Fibroblast of skin of right biceps (primary cell): Measurements from ENCODE around the gene ZPBP2.
A peak's percentile ranks its signal among the peaks of the same experiment; 100 is the strongest.

Experiments
- DNase-seq: peaks from one replicate; pipeline ENCODE4 v3.0.0-alpha.2; 2013

ZPBP2 gene

GRCh38 chr17:39915559-39915958 lies 47.6 kb downstream of the ZPBP2 start:
- no peak for DNase-seq

GRCh38 chr17:39916918-39917317 lies 48.9 kb downstream of the ZPBP2 start:
- peak; percentile 17 for DNase-seq

GRCh38 chr17:39919087-39919683 lies 51.2 kb downstream of the ZPBP2 start:
- no peak for DNase-seq

GRCh38 chr17:39920218-39921210 lies 52.5 kb downstream of the ZPBP2 start:
- DNase-seq, result no peak

- DNase-seq, result no peak
Measured at GRCh38 chr17:39921323-39921722, 53.3 kb downstream of the ZPBP2 start.

- DNase-seq, result no peak
Measured at GRCh38 chr17:39922006-39922405, 54.0 kb downstream of the ZPBP2 start.

- no peak for DNase-seq
Measured at GRCh38 chr17:39923230-39923629, 55.2 kb downstream of the ZPBP2 start.

- peak; percentile 11 for DNase-seq
Measured at GRCh38 chr17:39923836-39924690, 56.1 kb downstream of the ZPBP2 start.

- DNase-seq, result no peak
Measured at GRCh38 chr17:39924691-39925055, 56.7 kb downstream of the ZPBP2 start.

- DNase-seq, result no peak
Measured at GRCh38 chr17:39925282-39926134, 57.5 kb downstream of the ZPBP2 start.

- no peak for DNase-seq
Measured at GRCh38 chr17:39926135-39926587, 58.2 kb downstream of the ZPBP2 start.

GRCh38 chr17:39926588-39927100 lies 58.6 kb downstream of the ZPBP2 start:
- peak; percentile 11 for DNase-seq
